Activated CD4-positive, alpha-beta T cell treated with anti-CD3 and anti-CD28 coated beads, Interleukin-2, amount 50 U/mL, for 48 hours (primary cell): ENCODE measurements around the gene ZNF778.

Experiments
- DNase-seq, 2 experiments: peaks; one replicate each; pipeline ENCODE4 v3.0.0-alpha.2; 2020

Gene ZNF778

DNA sequence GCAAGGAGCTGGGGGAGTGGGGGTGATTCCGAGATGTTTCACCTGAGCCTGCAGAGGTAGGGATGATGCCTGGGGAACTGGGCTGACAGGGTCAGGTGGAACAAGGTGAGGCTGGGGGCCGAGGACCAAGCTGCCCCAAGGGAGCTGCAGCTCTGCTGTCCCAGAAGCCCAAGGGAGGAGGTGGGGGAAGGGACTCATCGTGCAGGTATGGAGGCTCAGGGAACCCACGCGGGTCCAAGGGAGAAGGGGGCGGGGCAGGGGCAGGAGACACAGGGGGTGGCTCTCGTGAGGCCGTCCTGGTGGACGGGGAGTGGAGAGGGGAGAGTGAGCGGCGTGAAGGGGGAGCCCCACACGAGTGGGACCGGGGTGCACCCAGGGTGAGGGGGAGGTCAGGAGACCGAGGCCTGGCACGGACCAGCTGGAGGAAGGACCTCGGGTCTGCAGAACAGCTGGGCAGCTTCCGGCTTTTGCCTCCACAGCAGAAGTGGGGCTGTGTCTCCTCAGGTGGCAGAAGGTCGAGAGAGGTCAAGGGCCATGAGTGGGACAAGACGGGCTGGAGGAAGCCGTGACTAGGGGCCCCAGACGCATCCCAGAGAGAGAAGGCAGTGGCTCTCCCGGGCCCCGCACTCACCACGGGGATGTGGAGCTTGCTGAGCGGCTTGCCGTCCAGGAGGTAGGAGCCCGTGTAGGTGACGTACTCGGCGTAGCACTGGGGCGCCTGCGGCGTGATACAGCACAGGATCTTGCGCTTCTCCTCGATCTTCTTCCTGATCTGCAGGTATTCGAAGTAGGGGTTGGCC lies 61.1 kb downstream of the ZNF778 start:
- no peak for DNase-seq

DNA sequence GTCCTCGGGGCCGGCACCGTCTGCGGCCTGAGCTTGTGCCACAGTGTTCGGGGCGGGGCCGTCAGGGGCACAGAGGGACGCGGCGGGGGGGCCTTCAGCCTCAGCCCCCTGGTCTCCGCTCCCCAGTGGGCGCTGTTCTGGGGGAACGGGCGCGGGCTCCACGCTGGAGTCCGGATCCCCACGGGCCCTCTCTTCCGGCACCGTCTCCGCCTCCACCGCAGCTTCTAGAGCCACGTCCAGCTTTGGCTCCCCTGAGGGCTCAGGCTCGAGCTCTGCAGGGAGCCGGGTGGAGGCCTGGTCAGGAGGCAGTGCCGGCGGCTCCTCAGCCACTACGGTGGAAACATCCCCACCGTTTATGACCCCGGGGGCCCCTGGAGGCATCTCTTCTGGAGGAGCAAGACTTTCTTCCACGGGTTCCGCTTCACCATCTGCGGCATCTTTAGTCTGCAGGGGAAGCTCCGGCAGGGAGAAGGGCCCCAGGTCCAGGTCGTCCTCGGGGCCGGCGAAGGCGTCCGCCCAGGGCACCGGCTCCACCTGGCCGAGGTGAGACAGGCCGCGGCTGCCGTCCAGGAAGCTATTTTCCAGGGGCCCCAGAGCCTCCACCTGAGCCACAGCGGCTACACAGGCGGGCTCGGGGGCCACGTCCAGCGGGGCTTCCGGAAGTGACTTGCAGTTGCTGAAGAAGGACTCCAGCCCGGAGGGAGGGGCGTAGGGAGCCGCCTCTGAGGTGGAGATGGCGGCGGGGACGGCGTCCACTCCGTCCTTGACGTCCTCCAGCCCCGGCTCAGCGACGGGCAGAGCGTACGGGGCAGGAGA lies 62.4 kb downstream of the ZNF778 start:
- DNase-seq: no peak

DNA sequence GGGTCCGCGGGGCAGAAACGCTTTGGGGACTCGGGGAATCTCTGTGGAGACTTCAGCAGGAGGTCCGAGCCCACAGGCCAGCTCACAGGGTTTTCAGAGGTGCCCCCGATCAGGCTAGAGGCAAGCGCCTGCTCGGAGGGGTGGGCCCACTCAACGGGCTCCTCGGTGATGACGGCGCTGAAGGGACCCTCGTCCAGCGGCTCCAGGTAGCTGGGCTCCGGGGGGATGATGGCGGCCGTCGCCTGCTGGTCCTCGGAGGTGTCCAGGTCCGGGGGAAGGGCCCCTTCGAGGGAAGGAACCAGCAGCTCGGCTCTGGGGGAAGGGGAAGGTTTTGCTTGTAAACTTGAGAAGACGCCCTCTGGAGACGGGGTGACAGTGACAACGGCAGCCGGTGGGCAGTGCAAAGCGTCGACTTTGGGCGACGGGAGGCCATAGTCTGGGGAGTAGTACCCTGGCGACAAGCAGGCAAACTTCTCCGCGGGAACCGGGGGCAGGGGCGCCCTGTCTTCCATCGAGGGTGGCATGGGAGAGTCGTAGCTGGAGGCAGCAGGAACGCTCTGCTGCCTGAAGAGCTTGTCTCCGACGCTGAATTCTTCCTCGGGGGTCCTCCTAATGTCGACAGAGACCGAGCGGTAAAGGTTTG lies 63.2 kb downstream of the ZNF778 start:
- no peak for DNase-seq

DNA sequence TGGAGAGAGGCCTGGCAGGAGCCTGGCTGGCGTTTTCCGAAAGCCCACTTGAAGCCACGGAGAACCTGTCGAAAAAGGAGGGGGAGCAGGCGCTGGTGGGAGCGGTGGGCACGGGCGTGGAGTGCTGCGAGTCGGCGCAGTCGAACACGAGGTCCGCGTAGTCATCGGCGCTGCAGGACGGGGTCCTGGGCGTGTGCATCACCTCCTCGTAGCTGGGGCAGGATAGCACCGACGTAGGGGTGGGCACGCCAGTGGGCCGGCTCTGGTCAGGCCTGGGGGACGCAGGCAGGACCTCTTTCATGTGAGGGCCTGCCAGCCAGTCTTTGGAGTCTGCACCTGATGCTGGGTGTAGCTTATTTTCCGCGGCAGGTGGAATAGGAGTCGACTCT lies 63.7 kb downstream of the ZNF778 start:
- DNase-seq: no peak

DNA sequence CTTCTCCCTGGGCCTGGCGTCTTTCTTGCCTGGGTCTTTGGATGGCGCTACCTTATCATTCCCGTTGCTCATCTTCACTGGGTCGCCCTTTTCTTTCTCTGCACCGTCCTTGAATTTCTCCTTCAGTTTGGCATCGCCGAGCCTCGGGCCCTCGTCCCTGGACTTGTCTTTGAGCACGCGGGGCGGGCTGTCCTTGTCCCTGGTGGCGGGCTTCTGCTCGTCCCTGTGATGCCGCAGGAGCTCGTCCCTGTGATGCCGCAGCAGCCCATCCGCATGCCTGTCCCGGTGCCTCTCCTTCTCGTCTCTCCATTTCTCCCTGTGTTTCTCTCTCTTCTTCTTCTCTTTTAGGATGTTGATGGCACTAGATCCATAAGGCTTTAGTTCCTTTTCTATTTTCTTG lies 64.3 kb downstream of the ZNF778 start:
- no peak for DNase-seq

DNA sequence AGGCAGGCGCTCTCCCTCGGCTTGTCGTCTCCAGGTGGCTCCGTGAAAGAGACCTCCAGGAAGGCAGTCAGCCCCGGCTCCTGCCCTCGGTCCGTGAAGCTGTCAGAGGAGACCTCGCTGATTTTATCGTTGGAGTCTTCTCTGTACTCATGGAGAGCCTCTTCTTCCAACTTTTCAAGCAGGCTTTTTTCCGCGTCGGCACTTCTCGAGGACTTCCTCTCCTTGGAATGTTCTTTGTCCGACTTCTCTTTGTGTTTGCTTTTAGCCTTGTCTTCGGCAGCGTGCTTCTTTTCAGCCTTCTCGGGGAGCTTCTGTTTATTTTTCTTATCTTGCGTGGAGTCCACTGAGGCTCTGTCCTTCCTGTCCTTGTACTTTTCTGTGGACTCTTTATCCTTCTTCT lies 65.0 kb downstream of the ZNF778 start:
- no peak for DNase-seq

DNA sequence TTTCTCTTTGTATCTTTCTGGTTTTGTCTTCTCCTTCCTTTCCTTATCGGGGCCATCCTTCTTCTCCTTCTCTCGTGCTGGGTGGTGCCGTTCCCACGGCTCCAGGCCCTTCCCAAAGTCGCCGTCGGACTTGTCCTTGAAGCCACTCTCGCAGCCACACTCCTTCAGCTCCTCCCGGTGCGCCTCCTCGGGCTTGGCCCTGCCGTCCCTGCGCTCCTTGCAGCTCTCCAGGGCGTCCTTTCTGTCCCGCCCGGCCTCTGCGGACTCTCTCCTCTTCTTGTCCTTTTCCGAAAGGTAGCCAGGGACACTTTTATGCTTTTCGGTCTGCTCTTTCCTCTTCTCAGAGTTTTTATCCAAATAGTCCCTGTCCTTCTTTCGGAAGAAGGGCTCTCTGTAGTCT lies 65.9 kb downstream of the ZNF778 start:
- DNase-seq: no peak

DNA sequence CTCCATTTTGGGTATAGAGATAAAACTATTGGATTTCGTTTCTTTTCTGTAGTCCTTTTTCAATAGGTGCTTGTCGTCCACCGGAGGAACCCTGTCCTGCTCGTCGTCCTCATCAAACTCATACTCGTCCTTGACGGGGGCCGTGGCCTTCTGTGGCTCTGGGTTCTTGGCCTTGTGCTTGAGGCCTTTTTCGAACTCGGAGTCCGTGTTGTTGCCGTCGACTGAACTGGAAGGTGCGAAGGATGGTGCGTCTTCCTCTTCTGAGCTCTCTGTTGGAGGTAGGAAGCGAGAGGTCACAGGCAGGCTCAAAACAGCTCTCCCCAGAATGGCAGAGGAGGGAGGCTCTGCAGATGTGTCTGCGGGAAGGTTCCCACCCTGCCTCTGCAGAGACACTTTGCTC lies 67.9 kb downstream of the ZNF778 start:
- DNase-seq: no peak

DNA sequence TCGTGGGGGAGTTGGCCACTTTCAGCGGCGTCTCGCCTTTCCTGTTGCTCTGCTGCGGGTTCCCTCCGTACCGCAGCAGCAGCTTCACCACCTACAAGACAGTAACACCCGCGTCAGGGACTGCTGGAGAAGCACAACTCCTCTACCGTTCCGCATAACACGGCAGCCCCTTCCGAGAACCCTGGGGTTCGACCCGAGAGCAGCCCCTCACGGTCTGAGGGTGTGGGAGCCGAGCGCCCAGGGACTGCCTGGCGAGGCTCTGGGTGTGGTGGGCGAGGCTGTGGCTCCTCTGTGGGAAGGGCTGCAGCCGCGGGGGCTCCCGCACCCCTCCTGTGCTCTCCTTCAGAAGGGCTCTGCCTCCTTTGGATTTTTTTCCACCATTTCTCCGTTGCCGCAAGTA lies 68.6 kb downstream of the ZNF778 start:
- no peak for DNase-seq
